Fibroblast of skin of back (primary cell): ENCODE measurements around the gene POU2AF2.

Source experiments
- DNase-seq: peaks from one replicate; pipeline ENCODE4 v3.0.0-alpha.2; 2013

Gene POU2AF2

DNA sequence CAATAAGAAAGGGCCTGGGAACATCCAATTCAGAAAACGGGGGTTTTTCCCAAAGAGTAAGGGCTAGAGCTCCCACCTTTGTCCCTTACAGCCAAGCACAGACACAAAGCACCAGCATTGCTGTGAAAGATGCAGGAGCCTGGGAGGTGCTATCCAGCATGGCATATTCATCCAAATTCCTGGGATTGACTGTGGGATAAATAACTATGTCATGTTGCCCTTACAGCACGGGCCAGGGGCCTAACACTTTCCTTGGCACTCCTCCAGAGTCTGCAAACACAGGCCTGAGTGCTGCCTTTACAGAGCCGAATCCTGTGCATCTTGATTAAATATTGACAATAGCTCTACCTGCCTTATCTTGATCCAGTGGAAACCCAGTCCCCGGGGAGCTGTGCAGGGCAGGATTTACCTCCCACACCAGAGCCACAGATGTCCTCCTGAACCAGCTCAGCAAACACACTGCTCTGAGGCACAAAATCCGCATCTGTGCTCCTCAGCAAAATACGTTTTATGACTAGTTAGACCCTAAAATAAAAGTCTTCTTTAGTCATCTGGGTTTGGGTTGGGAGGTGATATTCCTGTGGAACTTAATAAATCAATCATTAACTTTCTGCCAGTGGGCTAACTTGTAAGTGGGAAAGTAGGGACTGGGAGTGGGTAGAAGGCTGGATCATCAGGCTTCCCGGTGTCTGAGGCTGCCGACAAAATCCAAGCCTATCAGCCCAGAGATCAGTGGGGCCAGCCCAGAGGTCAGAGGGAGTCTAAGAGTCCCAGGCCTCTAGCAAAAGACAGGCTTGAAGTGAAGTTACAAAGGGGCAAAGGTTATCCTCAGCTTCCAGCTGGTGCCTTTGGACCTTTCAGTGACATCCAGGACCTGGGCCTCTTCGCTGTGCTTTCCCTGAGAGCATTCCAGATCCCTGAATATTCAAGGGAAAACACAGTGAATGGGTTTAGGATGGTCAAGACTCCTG, 89.3 kb downstream of the POU2AF2 start:
- no peak for DNase-seq

- no peak for DNase-seq
These were observed 90.0 kb downstream of the POU2AF2 start for GRCh38 chr11:111335549-111335948.
